ENCODE data around the gene CALML3.

Gene CALML3

GRCh38 chr10:5543623-5544022, 18.9 kb downstream of the CALML3 start:
- no peak for DNase-seq

- DNase-seq: no peak
Measured at GRCh38 chr10:5544216-5544805, 19.6 kb downstream of the CALML3 start.

- DNase-seq: no peak
Measured at GRCh38 chr10:5545011-5545410, 20.2 kb downstream of the CALML3 start.

- no peak for DNase-seq
Measured at GRCh38 chr10:5545426-5545777, 20.6 kb downstream of the CALML3 start.

- no peak for DNase-seq
Measured at GRCh38 chr10:5545778-5546710, 21.3 kb downstream of the CALML3 start.

- no peak for DNase-seq
Measured at GRCh38 chr10:5546891-5547680, 22.3 kb downstream of the CALML3 start.

- DNase-seq: no peak
Measured at GRCh38 chr10:5547681-5547930, 22.8 kb downstream of the CALML3 start.

GRCh38 chr10:5547931-5548660, 23.3 kb downstream of the CALML3 start:
- no peak for DNase-seq

GRCh38 chr10:5549462-5550249, 24.9 kb downstream of the CALML3 start:
- no peak for DNase-seq

- DNase-seq: no peak
Measured at GRCh38 chr10:5550250-5550545, 25.4 kb downstream of the CALML3 start.

- DNase-seq: no peak
Measured at GRCh38 chr10:5550621-5551530, 26.1 kb downstream of the CALML3 start.

- DNase-seq: peak in 1 of 5 donors; percentile 28
Measured at GRCh38 chr10:5551531-5552375, 27.0 kb downstream of the CALML3 start.

GRCh38 chr10:5552376-5553321, 27.9 kb downstream of the CALML3 start:
- no peak for DNase-seq

GRCh38 chr10:5553400-5554170, 28.8 kb downstream of the CALML3 start:
- DNase-seq: no peak

- no peak for DNase-seq
Measured at GRCh38 chr10:5555021-5555510, 30.3 kb downstream of the CALML3 start.

GRCh38 chr10:5555881-5556280, 31.1 kb downstream of the CALML3 start:
- no peak for DNase-seq

GRCh38 chr10:5556576-5556975, 31.8 kb downstream of the CALML3 start:
- DNase-seq: no peak

- no peak for DNase-seq
Measured at GRCh38 chr10:5557040-5557721, 32.4 kb downstream of the CALML3 start.

All from T-helper 1 cell (primary cell).